GM18511 (cell line): ENCODE results near the gene IREB2.

Experiments used
- ATAC-seq: cut with Tn5 transposase; IDR thresholded peaks from one replicate; pipeline ENCODE4 v1.9.1; 2021; ENCODE audit warnings: mild to moderate bottlenecking, moderate library complexity; ENCODE audit not compliant: unreplicated experiment

The IREB2 gene

DNA sequence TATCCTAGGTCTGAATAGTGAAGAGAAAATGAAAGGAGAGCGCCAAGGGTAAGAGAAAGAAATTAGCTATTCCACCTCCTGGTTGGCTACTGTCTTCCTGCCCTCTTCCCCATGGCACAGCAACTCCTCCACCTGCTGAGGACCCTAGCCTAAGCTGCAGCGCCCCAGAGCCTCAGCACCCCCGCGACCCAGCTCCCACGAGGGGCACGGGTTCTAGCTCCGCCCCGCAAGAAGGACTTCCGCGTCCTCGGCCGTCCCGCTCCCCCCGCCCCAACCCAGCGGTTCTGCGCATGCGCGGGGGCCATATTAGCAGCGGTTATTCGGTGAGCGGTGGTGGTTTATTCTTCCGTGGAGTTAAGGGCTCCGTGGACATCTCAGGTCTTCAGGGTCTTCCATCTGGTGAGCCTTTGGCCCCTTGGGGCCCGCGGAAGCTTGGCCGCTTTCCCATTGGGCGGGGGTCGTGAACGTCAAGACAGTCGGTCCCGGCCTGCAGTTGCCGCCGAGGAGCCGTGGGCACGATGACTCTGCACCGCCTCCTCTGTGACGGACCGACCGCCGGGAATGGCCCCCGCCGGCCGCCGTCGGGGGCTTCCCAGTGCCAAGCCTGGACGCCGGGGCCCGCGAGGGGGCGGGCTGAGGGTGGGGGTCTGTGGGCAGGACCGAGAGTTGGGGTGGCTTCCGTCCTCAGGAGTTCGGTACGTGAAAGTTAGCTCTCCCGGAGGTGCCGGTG is 102.3 kb downstream of the IREB2 start, which contains the start of gene PSMA4:
PSMA4 (plus strand) TSS at position 304 of the 730 bp plus-strand sequence. CDS start 1,484 bp downstream, outside the sequence.
- ATAC-seq: peak; percentile 84

- ATAC-seq: no peak
Measured at GRCh38 chr15:78540871-78541743, 103.1 kb downstream of the IREB2 start.

GRCh38 chr15:78541744-78542034 is 103.7 kb downstream of the IREB2 start:
- ATAC-seq: no peak

- no peak for ATAC-seq
Measured at GRCh38 chr15:78542647-78543046, 104.6 kb downstream of the IREB2 start.

DNA sequence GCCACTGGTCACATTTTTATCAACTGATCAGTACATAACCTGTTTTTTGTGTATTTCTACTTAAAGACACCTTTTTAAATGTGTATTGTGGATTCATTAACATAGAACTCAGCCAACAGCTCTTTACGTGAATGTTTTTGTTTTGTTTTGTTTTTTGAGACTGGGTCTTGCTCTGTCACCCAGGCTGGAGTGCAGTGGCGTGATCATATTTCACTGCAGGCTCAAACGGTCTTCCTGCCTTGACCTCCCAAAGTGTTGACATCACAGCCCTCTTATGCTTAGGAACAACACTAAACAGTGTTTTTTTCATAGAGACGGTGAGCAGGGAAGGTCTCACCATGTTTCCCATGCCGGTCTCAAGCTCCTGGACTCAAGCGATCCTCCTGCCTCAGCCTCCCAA is 112.2 kb downstream of the IREB2 start:
- no peak for ATAC-seq

DNA sequence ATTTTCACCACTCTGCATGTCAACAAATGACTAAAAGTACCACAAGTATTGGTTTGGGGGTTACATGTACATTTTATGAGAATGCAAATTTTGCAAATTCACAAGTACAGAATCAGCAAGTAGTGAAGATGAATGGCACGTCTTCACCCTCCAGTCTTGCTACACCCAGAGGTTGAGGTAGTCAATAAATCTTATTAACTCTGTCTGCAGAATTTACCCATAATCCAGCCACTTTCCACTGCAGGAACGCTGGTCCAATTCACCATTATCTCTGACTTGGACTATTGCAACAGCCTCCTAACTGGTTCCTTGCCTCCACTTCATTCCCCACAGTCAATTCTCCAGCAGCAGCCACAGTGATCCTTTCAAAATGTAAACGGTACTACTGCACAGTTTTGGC is 112.8 kb downstream of the IREB2 start:
- ATAC-seq: no peak
